Right lobe of liver (tissue), 4 donors: ENCODE results near the gene ARHGEF7.
"Not testable (repeated sequence)": the region's sequence is repeated elsewhere in the genome, so short reads cannot be mapped to it uniquely, and the experiment has no call there.

ENCODE experiments used
- CTCF ChIP-seq, 4 donors: fragments of 200-600 bp in 3 of 4; fragments of 450-650 bp in 1 of 4; IDR thresholded peaks; one replicate each; pipeline versions ENCODE4 v1.5.1 to v1.8.0; 2016 to 2022; ENCODE audit warnings: antibody characterized with exemption in 4 of 4, mild to moderate bottlenecking in 2 of 4
- POLR2A ChIP-seq: fragments of 450-650 bp; IDR thresholded peaks from one replicate; pipeline ENCODE4 v1.6.1; 2017; ENCODE audit warnings: antibody characterized with exemption, mild to moderate bottlenecking
- donor health status: DM: no; HTN: no; CAD: no.
- donor health status: DM: no; HTN: no; CAD: no.
- donor health status: DM: no; HTN: yes; CAD: no.

- not testable (repeated sequence) for TF ChIP-seq POLR2A
- TF ChIP-seq CTCF (IDR thresholded peaks at IDR 0.05), result peak; percentile 20 to 49 (median 26)
These were observed 44.0 kb upstream of the ARHGEF7 start for GRCh38 chr13:111071120-111071519.
